Endodermal cell (in vitro differentiated cells): ENCODE data around the gene ARHGEF12. TPM values are rescaled to one million over a fixed set of nuclear protein-coding genes. Genes with fewer than 3 reads are reported as not detected.

ENCODE experiments used
- DNase-seq: peaks from one replicate; pipeline ENCODE4 v3.0.0-alpha.2; 2017
- H3K27ac ChIP-seq: 2 replicates; pipeline ENCODE4 v1.5.1; 2013; ENCODE audit warnings: mild to moderate bottlenecking, low read depth, low read length, moderate library complexity
- H3K27me3 ChIP-seq: 2 replicates; pipeline ENCODE4 v1.6.1; 2013; ENCODE audit warnings: mild to moderate bottlenecking, low read length, moderate library complexity; ENCODE audit not compliant: insufficient read depth, control insufficient read depth, poor library complexity, severe bottlenecking
- H3K36me3 ChIP-seq: 2 replicates; pipeline ENCODE4 v1.7.0; 2013; ENCODE audit warnings: mild to moderate bottlenecking, low read length, moderate library complexity; ENCODE audit not compliant: control insufficient read depth, insufficient read depth
- H3K4me1 ChIP-seq: one replicate; pipeline ENCODE4 v1.7.0; 2013; ENCODE audit warnings: low read length; ENCODE audit not compliant: control insufficient read depth, insufficient read depth
- H3K4me3 ChIP-seq: 2 replicates; pipeline ENCODE4 v1.5.1; 2013; ENCODE audit warnings: mild to moderate bottlenecking, low read length, moderate library complexity
- H3K9ac ChIP-seq: 2 replicates; pipeline ENCODE4 v1.6.1; 2013; ENCODE audit warnings: mild to moderate bottlenecking, low read length, moderate library complexity; ENCODE audit not compliant: poor library complexity, severe bottlenecking; ENCODE audit errors: extremely low read depth
- H3K9me3 ChIP-seq: 2 replicates; pipeline ENCODE4 v1.6.1; 2013; ENCODE audit warnings: mild to moderate bottlenecking, low read length, moderate library complexity; ENCODE audit not compliant: control insufficient read depth
- H3K27ac Mint-ChIP-seq: 2 replicates; pipeline ENCODE4 v1.8.0; 2020; ENCODE audit warnings: mixed read lengths
- H3K27me3 Mint-ChIP-seq: 2 replicates; pipeline ENCODE4 v1.8.0; 2021; ENCODE audit warnings: mild to moderate bottlenecking, mixed read lengths; ENCODE audit not compliant: insufficient read depth
- H3K36me3 Mint-ChIP-seq: 2 replicates; pipeline ENCODE4 v1.8.0; 2020; ENCODE audit warnings: low read depth, mixed read lengths
- H3K4me1 Mint-ChIP-seq: 2 replicates; pipeline ENCODE4 v1.8.0; 2020; ENCODE audit warnings: mixed read lengths
- H3K4me3 Mint-ChIP-seq: 2 replicates; pipeline ENCODE4 v1.8.0; 2020; ENCODE audit warnings: mild to moderate bottlenecking, moderate library complexity, mixed read lengths
- H3K9me3 Mint-ChIP-seq: 2 replicates; pipeline ENCODE4 v1.8.0; 2020; ENCODE audit warnings: mild to moderate bottlenecking, mixed read lengths
- CTCF ChIP-seq: fragments of 200-600 bp; sonication (generic); conservative IDR thresholded peaks from 2 replicates; pipeline ENCODE4 v1.5.0; 2021; ENCODE audit warnings: antibody characterized with exemption, mild to moderate bottlenecking
- WGBS, 2 experiments: methylation state at CpG; one replicate each; pipeline versions ENCODE4 v1.1.5 to v1.1.7; 2013; ENCODE audit warnings: missing lambda C conversion rate in 2 of 2, mixed read lengths in 1 of 2; ENCODE audit not compliant: insufficient coverage in 1 of 2, insufficient read length in 1 of 2; 5-methylcytosine and 5-hydroxymethylcytosine counted together
- total RNA-seq, 2 donors: library from RNA; stranded (reverse); fragmentation: NEBNext Ultra II Directional in 1 of 2; extraction: Animal tissue kit (Norgen Biotek cat#: 25700) in 1 of 2; gene quantifications; 2 replicates in 1 of 2; 3 replicates in 1 of 2; pipeline ENCODE4 v1.2.1, GENCODE V29; 2021

The ARHGEF12 gene
- total RNA-seq, 2 donors from 2014 or later, result 35.3 to 38.7 TPM

GRCh38 chr11:120294096-120294495, 42.1 kb upstream of the ARHGEF12 start:
- Histone ChIP-seq H3K27ac (no peak overlapping the region), H3K9me3 (no peaks in the 10 kb centered on the region), H3K36me3 (no peaks in the 10 kb centered on the region), H3K27me3 (peaks cover 25% of the 10 kb centered on the region), H3K4me3 (no peak overlapping the region), H3K9ac (no peak overlapping the region), H3K4me1 (no peaks in the 10 kb centered on the region)
- TF ChIP-seq CTCF, result no peak
- Mint-ChIP-seq H3K9me3 (no peaks in the 10 kb centered on the region), H3K4me3 (no peak overlapping the region), H3K36me3 (no peaks in the 10 kb centered on the region), H3K27ac (no peak overlapping the region), H3K27me3 (peaks cover 28% of the 10 kb centered on the region), H3K4me1 (no peaks in the 10 kb centered on the region)
- 80 to 92% methylated on average over 1 to 5 of the region's 5 CpGs for WGBS, 2 experiments
- no peak for DNase-seq

DNA sequence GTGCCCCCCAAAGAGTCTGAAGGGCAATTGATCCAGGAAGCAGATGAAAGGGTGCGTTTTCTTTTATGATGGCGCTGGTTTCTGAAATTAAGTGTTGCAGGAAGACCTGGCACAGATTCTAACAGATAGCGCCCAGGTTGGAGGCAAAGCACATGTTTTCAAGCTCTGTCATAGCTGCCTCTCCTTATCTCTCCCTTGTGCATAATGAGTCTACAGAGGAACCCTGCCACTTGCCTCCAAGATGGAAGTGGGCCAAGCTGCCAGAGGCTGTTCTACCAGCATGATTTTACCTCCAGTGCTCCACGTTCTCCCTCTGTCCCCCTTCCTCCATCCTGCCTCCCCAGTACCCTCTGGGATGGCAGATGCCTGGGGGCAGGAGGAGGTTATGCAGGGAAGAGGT, 41.1 kb upstream of the ARHGEF12 start:
- TF ChIP-seq CTCF, result no peak
- peaks cover 28% of the 10 kb centered on the region for H3K27me3 Mint-ChIP-seq

GRCh38 chr11:120296554-120296953, 39.7 kb upstream of the ARHGEF12 start:
- H3K4me3 Mint-ChIP-seq, result no peak overlapping the region
- no peaks in the 10 kb centered on the region for H3K36me3 ChIP-seq
- no peak for DNase-seq
- peaks cover 26% of the 10 kb centered on the region for H3K27me3 Mint-ChIP-seq
- H3K9ac ChIP-seq, result no peak overlapping the region
- H3K4me3 ChIP-seq, result no peak overlapping the region
- H3K27ac Mint-ChIP-seq, result no peak overlapping the region
- no peak overlapping the region for H3K27ac ChIP-seq
- H3K4me1 ChIP-seq, result peaks cover 2% of the 10 kb centered on the region
- no peak for TF ChIP-seq CTCF
- no peaks in the 10 kb centered on the region for H3K9me3 Mint-ChIP-seq
- H3K36me3 Mint-ChIP-seq, result no peaks in the 10 kb centered on the region
- peaks cover 3% of the 10 kb centered on the region for H3K4me1 Mint-ChIP-seq
- 87 to 95% methylated on average over 4 to 5 of the region's 5 CpGs for WGBS, 2 experiments
- peaks cover 25% of the 10 kb centered on the region for H3K27me3 ChIP-seq
- no peaks in the 10 kb centered on the region for H3K9me3 ChIP-seq

More for the DNA sequence above, 41.1 kb upstream of the ARHGEF12 start:
- H3K9me3 ChIP-seq, result no peaks in the 10 kb centered on the region
- WGBS, 2 experiments, result 84 to 91% methylated on average over 4 of the region's 4 CpGs
- H3K27me3 ChIP-seq, result peaks cover 25% of the 10 kb centered on the region
- no peak overlapping the region for H3K27ac ChIP-seq
- Mint-ChIP-seq H3K27ac (no peak overlapping the region), H3K36me3 (no peaks in the 10 kb centered on the region), H3K4me1 (peaks cover 3% of the 10 kb centered on the region), H3K4me3 (no peak overlapping the region), H3K9me3 (no peaks in the 10 kb centered on the region)
- peaks cover 2% of the 10 kb centered on the region for H3K4me1 ChIP-seq
- H3K9ac ChIP-seq, result no peak overlapping the region
- no peaks in the 10 kb centered on the region for H3K36me3 ChIP-seq
- no peak overlapping the region for H3K4me3 ChIP-seq
- no peak for DNase-seq
